Left ventricle myocardium inferior (tissue), 1 donor: ENCODE data around the gene FLRT1. TPM values are rescaled to one million over a fixed set of nuclear protein-coding genes. Genes with fewer than 3 reads are reported as not detected.

Experiments
- DNase-seq: peaks from one replicate; pipeline ENCODE4 v3.0.0-alpha.2; 2020
- H3K27ac ChIP-seq: fragments of 200-600 bp; replicated peaks from 2 replicates; pipeline ENCODE4 v1.8.0; 2021
- H3K27me3 ChIP-seq: fragments of 200-600 bp; 2 replicates; pipeline ENCODE4 v1.8.0; 2021; ENCODE audit warnings: low read depth
- H3K36me3 ChIP-seq: fragments of 200-600 bp; 2 replicates; pipeline ENCODE4 v1.8.0; 2021
- H3K4me1 ChIP-seq: fragments of 200-600 bp; 2 replicates; pipeline ENCODE4 v1.8.0; 2021
- H3K4me3 ChIP-seq: fragments of 200-600 bp; 2 replicates; pipeline ENCODE4 v1.8.0; 2021; ENCODE audit warnings: mild to moderate bottlenecking, moderate library complexity
- H3K9me3 ChIP-seq: fragments of 200-600 bp; replicated peaks from 2 replicates; pipeline ENCODE4 v1.8.0; 2021
- intact Hi-C: fragments of 100-400 bp; cut with micrococcal nuclease; formaldehyde crosslinking; loops from one replicate; pipeline ENCODE4 v1.11.0; 2022
- total RNA-seq: library from RNA; stranded (reverse); fragmentation: NEBNext Ultra II Directional; extraction: Animal tissue kit (Norgen Biotek cat#: 25700); gene quantifications from one replicate; pipeline ENCODE4 v1.2.1, GENCODE V29; 2021
- TF ChIP-seq, protein P1 (sequence below): fragments of 200-600 bp; IDR thresholded peaks from 2 replicates; pipeline ENCODE4 v1.8.0; 2021; ENCODE audit warnings: antibody characterized with exemption, mild to moderate bottlenecking, borderline replicate concordance
- donor health status: DM: no; HTN: yes; CAD: no; lungs with severe emphysema.

The FLRT1 gene
- total RNA-seq, 1 donor from 2014 or later: 0.44 TPM

- TF ChIP-seq, protein P1, sequence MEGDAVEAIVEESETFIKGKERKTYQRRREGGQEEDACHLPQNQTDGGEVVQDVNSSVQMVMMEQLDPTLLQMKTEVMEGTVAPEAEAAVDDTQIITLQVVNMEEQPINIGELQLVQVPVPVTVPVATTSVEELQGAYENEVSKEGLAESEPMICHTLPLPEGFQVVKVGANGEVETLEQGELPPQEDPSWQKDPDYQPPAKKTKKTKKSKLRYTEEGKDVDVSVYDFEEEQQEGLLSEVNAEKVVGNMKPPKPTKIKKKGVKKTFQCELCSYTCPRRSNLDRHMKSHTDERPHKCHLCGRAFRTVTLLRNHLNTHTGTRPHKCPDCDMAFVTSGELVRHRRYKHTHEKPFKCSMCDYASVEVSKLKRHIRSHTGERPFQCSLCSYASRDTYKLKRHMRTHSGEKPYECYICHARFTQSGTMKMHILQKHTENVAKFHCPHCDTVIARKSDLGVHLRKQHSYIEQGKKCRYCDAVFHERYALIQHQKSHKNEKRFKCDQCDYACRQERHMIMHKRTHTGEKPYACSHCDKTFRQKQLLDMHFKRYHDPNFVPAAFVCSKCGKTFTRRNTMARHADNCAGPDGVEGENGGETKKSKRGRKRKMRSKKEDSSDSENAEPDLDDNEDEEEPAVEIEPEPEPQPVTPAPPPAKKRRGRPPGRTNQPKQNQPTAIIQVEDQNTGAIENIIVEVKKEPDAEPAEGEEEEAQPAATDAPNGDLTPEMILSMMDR: no peak
- peak overlapping the region; percentile 55 for H3K27ac ChIP-seq
- intact Hi-C loops: no loop called here
- H3K4me3 ChIP-seq: no peak overlapping the region
- peaks cover 38% of the 10 kb centered on the region for H3K4me1 ChIP-seq
- no peaks in the 10 kb centered on the region for H3K27me3 ChIP-seq
- peak; percentile 42 for DNase-seq
- H3K9me3 ChIP-seq: no peaks in the 10 kb centered on the region
- no peaks in the 10 kb centered on the region for H3K36me3 ChIP-seq
Observed at GRCh38 chr11:64021757-64022093, 14.0 kb upstream of the FLRT1 start.

GRCh38 chr11:64022125-64022784, 13.5 kb upstream of the FLRT1 start:
- Histone ChIP-seq H3K36me3 (no peaks in the 10 kb centered on the region), H3K27me3 (no peaks in the 10 kb centered on the region), H3K4me3 (no peak overlapping the region), H3K27ac (no peak overlapping the region), H3K9me3 (no peaks in the 10 kb centered on the region), H3K4me1 (peaks cover 38% of the 10 kb centered on the region)
- no peak for DNase-seq
- TF ChIP-seq, protein P1: no peak
- intact Hi-C loops: no loop called here

DNA sequence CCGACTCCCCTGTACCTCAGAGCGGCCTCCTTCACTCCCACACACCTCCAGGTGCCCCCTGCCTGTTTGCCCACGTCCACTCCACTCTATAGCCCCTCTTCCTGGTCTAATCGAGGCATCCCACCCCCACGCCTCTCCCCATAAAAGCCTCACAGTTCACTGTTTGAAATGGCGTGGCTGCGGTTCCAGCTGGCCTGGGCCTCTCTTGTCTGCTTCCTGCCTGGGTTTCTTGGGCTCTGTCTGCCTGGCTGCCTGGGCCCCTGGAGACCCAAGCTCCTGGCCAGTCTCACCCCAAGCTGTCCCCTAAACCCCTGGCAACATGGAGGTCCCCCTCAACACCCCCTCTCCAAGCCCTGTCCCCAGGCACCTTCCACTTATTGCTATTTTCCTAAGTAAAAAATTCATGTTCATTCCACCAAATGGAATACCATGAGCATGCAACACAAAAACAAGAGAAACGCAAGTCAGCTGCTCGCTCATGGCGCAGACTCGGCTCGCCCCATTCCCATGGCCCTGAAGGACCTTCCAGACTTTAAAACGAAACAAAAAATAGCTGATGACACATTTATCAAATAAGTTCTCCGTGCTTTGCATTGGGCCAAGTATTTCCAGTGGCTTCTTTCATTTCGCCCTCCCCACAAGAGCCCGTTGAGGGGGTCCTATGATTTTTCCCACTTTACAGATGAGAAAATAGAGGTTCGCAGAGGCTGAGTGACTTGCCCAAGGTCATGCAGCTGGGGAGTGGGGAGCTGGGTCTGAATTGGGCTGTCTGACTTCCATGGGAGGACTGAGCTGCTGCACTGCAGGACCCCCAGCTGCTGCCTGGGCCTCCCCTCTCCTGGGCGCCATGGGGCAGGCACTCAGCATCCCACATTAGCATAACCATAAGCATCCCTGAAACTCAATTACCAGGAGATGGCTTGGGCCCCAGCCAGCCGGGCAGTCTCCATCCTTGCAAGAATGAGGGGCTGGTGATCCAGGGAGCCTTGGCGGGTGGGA, 11.7 kb upstream of the FLRT1 start:
- peak overlapping the region; percentile 69 for H3K27ac ChIP-seq
- intact Hi-C loops: no loop called here

DNA sequence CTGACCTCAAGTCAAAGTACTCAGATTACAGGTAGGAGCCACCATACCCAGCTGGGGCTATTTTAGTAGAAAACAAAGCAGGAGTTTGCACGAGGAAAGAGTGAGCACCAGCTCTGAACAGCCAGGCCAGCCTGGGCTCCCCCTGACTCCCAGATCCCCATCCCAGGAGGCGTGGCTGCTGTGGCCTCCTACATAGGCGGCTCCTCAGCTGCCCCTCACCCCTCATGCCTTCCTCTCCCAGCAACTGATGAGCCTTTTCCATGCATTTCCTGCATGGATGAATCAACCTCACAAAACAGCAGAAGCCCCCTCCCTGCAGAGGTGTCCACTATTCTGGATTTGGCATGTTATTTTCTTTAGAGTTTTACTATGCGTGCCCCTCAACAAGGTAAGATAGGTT, 10.5 kb upstream of the FLRT1 start:
- Histone ChIP-seq H3K9me3 (no peaks in the 10 kb centered on the region), H3K36me3 (no peaks in the 10 kb centered on the region), H3K27ac (no peak overlapping the region), H3K4me1 (peaks cover 25% of the 10 kb centered on the region), H3K27me3 (peaks cover 10% of the 10 kb centered on the region), H3K4me3 (no peak overlapping the region)
- TF ChIP-seq, protein P1: no peak
- no peak for DNase-seq
- intact Hi-C loops: no loop called here

More for the DNA sequence above, 11.7 kb upstream of the FLRT1 start:
- Histone ChIP-seq H3K4me1 (peaks cover 33% of the 10 kb centered on the region), H3K9me3 (no peaks in the 10 kb centered on the region), H3K27me3 (peaks cover 10% of the 10 kb centered on the region), H3K36me3 (no peaks in the 10 kb centered on the region), H3K4me3 (no peak overlapping the region)
- TF ChIP-seq, protein P1: no peak
- DNase-seq: no peak

DNA sequence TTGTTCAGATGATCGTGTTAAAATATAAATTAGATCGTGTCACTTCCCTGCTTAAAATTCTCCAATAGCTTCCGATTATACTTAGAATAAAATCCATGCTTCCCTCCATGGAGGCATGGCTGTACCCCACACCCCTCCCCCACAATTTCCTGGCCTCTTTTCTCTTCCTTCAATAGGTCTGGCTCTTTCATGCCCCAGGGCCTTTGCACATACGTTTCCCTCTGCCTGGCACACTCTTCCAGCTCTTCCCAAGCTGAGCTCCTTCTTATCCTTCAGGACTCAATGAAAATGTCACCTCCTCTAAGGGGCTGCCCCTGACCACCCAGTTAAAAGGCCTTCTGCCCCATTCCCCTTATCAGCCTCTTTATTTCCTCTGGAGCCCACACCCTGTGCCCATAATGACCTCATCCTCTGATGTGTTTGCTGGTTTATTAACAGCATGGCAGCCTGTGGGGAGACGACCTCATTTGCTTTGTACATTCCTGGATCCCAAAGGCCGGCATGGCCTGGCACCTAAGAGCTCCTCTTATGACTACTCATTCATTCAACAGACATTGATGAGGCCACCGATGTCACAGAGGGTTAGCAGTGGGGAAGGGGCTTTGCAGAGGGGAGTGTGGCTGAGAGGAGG, 9.0 kb upstream of the FLRT1 start:
- Histone ChIP-seq H3K9me3 (no peaks in the 10 kb centered on the region), H3K27ac (no peak overlapping the region), H3K4me3 (no peak overlapping the region), H3K36me3 (no peaks in the 10 kb centered on the region), H3K4me1 (peaks cover 18% of the 10 kb centered on the region), H3K27me3 (peaks cover 10% of the 10 kb centered on the region)
- intact Hi-C loops: no loop called here
- TF ChIP-seq, protein P1: no peak
- no peak for DNase-seq
